Kidney epithelial cell (primary cell): ENCODE results near the gene GPX3. TPM values are rescaled to one million over a fixed set of nuclear protein-coding genes. Genes with fewer than 3 reads are reported as not detected.
A peak's percentile ranks its signal among the peaks of the same experiment; 100 is the strongest.

Experiments
- DNase-seq: peaks from one replicate; pipeline ENCODE4 v3.0.0-alpha.2; 2010; ENCODE audit warnings: low read depth
- H3K27me3 ChIP-seq: 2 replicates; pipeline ENCODE4 v1.6.0; 2011; ENCODE audit warnings: low read length; ENCODE audit not compliant: control insufficient read depth, insufficient read depth
- H3K36me3 ChIP-seq: 2 replicates; pipeline ENCODE4 v1.5.1; 2011; ENCODE audit warnings: low read length; ENCODE audit not compliant: control insufficient read depth, insufficient read depth
- H3K4me3 ChIP-seq: 2 replicates; pipeline ENCODE4 v1.5.1; 2011; ENCODE audit warnings: low read depth, mild to moderate bottlenecking, control low read depth, low read length
- total RNA-seq: library from RNA; depleted of rRNA; stranded (reverse); fragments of >200 nt; gene quantifications from 2 replicates; pipeline ENCODE4 v1.2.3, GENCODE V29; 2015
- TF ChIP-seq, protein P1 (sequence below): IDR thresholded peaks from 2 replicates; pipeline ENCODE4 v1.5.1; 2011; ENCODE audit warnings: mild to moderate bottlenecking, moderate library complexity, low read length, control low read depth, inconsistent platforms; ENCODE audit not compliant: insufficient read depth, poor library complexity, severe bottlenecking

GPX3 gene
- total RNA-seq, 1 donor from 2014 or later: 6.3 TPM

DNA sequence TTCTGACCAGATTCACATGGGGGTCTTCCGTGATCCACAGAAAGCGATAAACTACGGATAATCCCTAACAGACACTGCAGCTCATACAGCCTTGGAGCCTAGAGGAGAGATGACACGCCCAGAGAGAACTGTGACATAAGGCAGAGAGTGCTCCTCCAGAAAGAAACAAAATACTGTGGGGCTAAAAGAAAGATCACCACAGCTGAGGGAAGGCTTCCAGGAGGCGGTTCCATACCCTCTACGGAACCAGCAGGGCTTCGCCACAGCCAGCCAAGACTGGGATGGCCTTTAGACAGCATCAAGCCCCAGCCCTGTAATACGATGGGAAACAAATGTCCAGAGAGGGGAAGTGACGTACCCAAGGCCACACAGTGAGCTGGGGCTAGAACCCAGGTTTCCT is 19.3 kb downstream of the GPX3 start:
- DNase-seq: no peak
- TF ChIP-seq, protein P1, sequence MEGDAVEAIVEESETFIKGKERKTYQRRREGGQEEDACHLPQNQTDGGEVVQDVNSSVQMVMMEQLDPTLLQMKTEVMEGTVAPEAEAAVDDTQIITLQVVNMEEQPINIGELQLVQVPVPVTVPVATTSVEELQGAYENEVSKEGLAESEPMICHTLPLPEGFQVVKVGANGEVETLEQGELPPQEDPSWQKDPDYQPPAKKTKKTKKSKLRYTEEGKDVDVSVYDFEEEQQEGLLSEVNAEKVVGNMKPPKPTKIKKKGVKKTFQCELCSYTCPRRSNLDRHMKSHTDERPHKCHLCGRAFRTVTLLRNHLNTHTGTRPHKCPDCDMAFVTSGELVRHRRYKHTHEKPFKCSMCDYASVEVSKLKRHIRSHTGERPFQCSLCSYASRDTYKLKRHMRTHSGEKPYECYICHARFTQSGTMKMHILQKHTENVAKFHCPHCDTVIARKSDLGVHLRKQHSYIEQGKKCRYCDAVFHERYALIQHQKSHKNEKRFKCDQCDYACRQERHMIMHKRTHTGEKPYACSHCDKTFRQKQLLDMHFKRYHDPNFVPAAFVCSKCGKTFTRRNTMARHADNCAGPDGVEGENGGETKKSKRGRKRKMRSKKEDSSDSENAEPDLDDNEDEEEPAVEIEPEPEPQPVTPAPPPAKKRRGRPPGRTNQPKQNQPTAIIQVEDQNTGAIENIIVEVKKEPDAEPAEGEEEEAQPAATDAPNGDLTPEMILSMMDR: no peak
- Histone ChIP-seq H3K36me3 (peaks cover 7% of the 10 kb centered on the region), H3K4me3 (no peak overlapping the region), H3K27me3 (no peaks in the 10 kb centered on the region)

DNA sequence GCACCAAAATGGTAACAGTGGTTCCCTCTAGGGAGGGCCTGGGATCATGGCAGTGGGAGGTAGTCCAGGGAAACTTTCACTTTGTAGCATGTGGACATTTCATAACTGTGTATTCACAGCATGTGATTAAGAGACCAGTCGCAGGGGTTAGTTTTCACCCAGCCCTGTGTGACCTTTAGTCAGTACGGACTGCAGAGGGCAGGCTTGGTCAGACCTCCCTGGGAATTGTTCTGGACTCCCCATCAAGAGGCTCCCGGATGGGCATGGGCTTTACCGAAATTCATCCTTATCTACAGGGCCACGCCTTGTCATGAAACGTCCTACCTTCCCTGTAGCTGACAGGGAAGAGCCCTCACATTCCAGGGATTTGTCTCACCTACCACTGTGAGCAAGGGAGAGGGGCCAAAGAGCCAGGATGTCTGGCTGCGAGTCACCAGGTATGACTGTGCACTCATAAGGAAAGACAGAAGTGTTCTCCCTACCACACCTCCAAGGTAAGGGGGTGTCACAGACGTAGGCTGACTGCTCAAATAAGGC is 19.9 kb downstream of the GPX3 start:
- TF ChIP-seq, protein P1: no peak
- Histone ChIP-seq H3K36me3 (peaks cover 7% of the 10 kb centered on the region), H3K4me3 (no peak overlapping the region), H3K27me3 (no peaks in the 10 kb centered on the region)
- DNase-seq: no peak

DNA sequence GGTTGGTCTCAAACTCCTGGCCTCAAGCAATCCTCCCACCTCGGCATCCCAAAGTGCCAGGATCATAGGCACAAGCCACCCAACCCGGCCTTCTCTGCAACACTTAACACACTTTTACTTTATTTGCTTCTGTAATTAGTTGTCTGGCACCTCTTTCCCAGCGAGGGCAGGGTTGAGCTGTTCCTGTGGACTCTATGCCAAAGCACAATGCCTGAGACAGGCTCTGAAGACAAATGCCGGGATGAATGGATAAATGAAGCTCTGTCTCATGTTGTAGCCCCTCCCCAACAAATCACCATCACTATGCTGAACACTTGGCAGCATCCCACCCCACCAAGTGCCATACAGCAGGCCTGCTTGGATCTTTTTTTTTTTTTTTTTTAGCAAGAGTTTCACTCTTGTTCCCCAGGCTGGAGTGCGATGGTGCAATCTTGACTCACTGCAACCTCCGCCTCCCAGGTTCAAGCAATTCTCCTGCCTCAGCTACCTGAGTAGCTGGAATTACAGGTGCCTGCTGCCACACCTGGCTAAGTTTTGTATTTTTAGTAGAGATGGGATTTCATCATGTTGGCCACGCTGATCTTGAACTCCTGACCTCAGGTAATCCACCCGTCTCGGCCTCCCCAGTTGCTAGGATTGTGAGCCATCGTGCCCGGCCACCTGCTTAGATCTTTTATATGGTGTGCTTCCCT is 21.3 kb downstream of the GPX3 start:
- Histone ChIP-seq H3K4me3 (no peak overlapping the region), H3K27me3 (no peaks in the 10 kb centered on the region), H3K36me3 (peaks cover 7% of the 10 kb centered on the region)
- DNase-seq: no peak
- TF ChIP-seq, protein P1: no peak

DNA sequence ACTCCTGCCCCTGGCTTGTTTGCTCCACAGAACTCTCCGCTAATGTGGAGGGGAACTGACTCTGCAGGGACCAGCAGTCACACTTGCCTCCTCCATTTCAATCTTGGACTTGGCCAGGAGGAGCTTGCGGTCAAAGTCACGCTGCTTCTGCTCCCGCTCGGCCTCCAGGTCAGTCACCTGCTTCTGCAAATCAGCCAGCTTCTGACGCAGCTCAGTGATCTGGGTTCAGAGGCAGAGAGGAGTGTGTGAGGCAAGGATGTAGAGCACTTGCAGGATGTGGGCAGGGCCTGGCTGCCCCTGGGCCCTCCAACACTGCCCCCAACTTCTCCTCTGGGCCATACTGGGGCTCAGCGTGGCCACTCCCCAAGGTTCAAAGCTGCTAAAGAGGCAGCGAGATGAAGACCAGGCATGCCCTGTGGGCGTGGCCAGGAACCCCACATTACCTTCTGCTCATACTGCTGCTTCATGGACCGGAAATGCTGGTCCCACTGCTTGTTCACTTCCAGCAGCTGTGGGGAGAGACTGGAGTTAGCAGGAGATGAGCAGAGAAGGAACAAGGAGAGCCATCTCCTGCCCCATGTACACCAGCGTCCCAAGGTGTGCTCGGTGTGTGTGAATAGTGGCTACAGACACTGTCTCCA is 22.2 kb downstream of the GPX3 start:
- Histone ChIP-seq H3K36me3 (peaks cover 5% of the 10 kb centered on the region), H3K4me3 (no peak overlapping the region), H3K27me3 (no peaks in the 10 kb centered on the region)
- TF ChIP-seq, protein P1: no peak
- DNase-seq: no peak

DNA sequence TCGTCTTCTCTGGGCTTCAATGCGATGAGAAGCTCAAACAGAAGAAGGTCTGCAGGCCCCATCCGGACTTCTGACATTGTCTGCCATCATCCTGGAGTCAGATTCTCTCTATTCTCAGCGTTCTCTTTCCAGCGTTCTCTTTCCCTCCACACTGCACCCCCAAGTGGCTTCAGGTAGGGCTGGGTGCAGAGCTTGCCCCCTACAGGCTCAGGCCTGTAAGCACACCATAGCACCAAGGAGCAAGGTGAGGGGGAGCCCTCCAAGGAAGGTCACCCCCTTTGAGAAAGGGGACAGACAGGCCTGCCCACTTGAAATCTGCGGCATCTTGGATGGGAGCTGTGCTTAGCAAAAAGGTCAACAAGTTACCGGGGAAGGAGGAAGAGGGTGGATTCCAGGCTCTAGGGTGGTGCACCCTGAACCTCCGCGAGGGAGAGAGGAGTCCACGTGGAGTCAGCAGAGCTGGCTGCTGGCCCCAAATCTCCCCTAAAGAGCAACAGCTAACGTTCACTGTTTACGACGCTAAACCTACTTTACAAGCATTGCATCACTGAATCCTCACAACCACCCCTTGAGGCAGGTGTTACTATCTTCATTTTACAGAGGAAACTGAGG is 27.5 kb downstream of the GPX3 start:
- DNase-seq: no peak
- Histone ChIP-seq H3K4me3 (no peak overlapping the region), H3K36me3 (peaks cover 4% of the 10 kb centered on the region), H3K27me3 (no peaks in the 10 kb centered on the region)
- TF ChIP-seq, protein P1: peak; percentile 89
